ENCODE data around the gene NCLN.

- TF ChIP-seq POLR2AphosphoS5 (IDR thresholded peaks at IDR 0.05; ENCODE audit: low read depth) = no peak; the same call in 1 of the 2 replicates
- no peak for TF ChIP-seq CTCF (IDR thresholded peaks at IDR 0.05; ENCODE audit: insufficient read depth, low read length)
- TF ChIP-seq GABPA (IDR thresholded peaks at IDR 0.05; ENCODE audit: low read depth) = no peak
- TF ChIP-seq REST (IDR thresholded peaks at IDR 0.05; ENCODE audit: insufficient replicate concordance, low read depth) = no peak
- TF ChIP-seq SPI1 (IDR thresholded peaks at IDR 0.05; ENCODE audit: borderline replicate concordance, low read depth) = peak; percentile 97
Observed at GRCh38 chr19:3145909-3146676, 39.6 kb upstream of the NCLN start.

Measured in HL-60 (cell line).